GM12874 (cell line): Measurements from ENCODE around the gene SLC24A3.

Experiments used
- CTCF ChIP-seq: IDR thresholded peaks from 2 replicates; pipeline ENCODE4 v1.5.1; 2011; ENCODE audit warnings: low read depth, mild to moderate bottlenecking, control low read depth, low read length, moderate library complexity; ENCODE audit not compliant: insufficient read depth

The SLC24A3 gene

GRCh38 chr20:19453862-19454261, 241.4 kb downstream of the SLC24A3 start:
- no peak for TF ChIP-seq CTCF

- TF ChIP-seq CTCF, result no peak
Measured at GRCh38 chr20:19456595-19457395, 244.4 kb downstream of the SLC24A3 start.

- TF ChIP-seq CTCF, result no peak
Measured at GRCh38 chr20:19457611-19458010, 245.2 kb downstream of the SLC24A3 start.

- TF ChIP-seq CTCF, result no peak
Measured at GRCh38 chr20:19460386-19460785, 247.9 kb downstream of the SLC24A3 start.

GRCh38 chr20:19462491-19462890, 250.0 kb downstream of the SLC24A3 start:
- no peak for TF ChIP-seq CTCF

GRCh38 chr20:19463597-19463996, 251.2 kb downstream of the SLC24A3 start:
- no peak for TF ChIP-seq CTCF

GRCh38 chr20:19465536-19465935, 253.1 kb downstream of the SLC24A3 start:
- TF ChIP-seq CTCF, result no peak
